HG03558 (cell line): ENCODE measurements around the gene OSBPL10.
"Not testable (repeated sequence)": the region's sequence is repeated elsewhere in the genome, so short reads cannot be mapped to it uniquely, and the experiment has no call there.

Source experiments
- ATAC-seq: cut with Tn5 transposase; IDR thresholded peaks from one replicate; pipeline ENCODE4 v1.9.1; 2021; ENCODE audit warnings: moderate number of reproducible peaks; ENCODE audit not compliant: unreplicated experiment; ENCODE audit errors: extremely low read depth

The OSBPL10 gene

DNA sequence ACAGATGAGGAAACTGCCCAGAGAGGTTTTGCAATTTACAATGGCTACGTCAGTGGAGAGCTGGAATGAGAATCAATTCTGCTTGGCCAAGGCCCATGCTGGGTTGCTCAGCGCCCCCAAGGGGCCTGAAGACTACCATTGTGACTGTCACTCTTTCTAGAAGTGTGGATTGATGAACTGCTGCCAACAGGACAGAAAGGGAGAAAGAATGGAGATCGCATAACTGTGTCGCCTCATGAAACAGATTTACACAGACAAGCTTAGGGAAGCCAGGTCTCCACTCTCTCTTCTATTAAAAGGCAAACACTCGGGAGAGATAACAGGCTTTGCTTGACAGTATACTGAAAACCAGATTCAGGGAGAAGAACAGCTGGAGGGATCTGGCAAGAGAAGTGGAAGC is 288.3 kb downstream of the OSBPL10 start:
- ATAC-seq: no peak

DNA sequence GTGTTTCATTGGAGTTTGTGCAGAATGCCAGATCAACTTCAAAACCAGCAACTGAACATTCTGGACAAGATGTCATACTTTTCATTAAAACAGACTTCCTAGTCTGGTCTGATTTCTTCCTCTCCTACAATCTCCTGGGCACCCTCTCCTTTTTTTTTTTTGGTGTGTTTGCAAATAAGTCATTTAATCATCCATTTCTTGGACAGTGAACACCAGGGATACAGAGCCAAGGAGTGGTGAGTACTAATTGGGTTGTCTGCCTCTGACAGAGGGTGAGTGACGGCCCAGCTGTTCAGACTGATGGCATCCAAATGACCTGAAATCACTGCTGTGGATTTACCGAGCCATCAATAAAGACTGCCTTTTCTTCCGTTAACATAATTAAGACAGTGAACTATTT is 290.3 kb downstream of the OSBPL10 start:
- ATAC-seq: no peak

DNA sequence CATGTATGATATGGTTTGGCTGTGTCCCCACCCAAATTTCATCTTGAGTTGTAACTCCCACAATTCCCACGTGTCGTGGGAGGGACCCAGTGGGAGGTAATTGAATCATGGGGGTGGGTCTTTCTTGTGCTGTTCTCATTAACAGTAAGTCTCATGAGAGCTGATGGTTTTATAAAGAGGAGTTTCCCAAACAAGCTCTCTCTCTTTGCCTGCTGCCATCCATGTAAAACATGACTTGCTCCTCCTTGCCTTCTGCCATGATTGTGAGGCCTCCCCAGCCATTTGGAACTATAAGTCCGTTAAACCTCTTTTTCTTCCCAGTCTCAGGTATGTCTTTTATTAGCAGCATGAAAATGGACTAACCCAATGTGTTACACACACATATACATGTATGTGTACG is 291.5 kb downstream of the OSBPL10 start:
- ATAC-seq: not testable (repeated sequence)

DNA sequence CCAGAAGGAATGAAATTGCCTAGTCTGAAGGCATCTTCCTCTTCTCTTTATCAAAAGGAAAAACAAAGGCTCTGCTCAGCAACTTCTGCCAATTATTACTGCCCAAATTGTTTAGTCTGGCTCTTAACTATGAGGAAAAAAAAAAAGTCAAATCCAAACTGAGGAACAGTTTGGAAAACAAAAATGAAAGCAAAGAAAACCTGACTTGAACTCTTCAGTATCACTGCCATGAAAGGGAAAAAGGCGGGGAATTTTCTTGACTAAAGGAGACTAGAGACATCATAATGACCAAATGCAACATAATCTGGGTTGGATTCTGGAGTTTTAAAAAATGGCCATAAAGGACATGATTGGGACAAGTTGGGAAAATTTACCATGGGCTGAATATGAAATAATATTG is 292.1 kb downstream of the OSBPL10 start:
- no peak for ATAC-seq

GRCh38 chr3:31687020-31687802 is 293.9 kb downstream of the OSBPL10 start:
- ATAC-seq: no peak

DNA sequence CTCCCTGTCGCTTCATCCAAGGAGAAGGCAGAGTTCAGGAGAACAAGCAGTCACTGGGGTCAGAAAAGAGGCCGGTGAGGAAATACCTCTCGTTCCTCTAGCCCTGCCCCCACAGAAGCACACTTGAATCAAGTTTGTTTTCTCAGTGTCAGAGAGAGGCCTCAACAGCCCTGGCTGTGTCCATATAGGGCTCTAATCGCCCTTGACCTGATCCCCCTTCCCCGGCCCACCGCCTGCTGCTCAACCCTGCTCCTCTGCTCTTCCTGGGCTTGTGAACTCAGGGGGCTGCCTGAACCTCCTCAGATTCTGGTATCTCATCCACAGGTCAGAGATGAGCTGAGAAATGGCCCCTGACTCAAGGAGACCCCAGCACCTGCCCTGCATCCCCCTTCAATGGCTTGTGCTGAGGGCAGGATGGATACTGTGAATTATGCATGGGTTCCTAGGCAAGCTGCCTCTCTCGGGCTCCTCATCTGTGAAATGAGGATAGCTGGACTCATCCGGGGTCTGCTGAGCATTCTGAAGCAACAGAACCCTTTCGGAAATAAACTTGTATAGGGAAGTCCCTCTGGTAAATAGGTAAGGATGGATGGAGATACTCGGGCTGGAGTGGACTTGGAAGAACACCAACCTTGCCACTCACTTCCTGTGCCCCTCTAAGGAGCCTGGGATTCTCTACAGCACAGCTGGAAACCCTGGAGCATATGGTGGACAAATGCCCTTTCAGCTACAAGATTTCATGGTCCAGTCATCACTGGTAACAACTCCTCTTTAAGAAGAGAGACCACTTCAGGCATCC is 300.8 kb downstream of the OSBPL10 start:
- ATAC-seq: no peak

DNA sequence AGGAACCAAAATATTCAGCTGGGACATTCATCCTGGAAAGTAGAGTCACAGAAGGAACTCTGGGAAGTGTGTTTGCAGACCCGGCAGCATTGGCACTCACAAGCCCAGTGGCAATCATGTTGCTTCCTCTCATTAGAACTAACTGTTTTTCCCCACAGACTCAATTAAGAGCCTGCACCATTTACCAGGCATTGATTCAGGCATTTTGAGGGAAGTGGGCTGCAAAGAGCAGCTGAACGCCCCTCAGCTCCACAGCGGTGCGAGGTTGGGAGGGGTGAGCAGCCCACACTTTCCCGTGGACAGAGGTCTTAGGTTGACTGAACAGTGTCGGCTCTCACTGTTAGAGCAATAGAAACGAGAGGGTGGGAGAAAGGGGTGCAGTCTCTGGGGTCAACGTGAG is 304.5 kb downstream of the OSBPL10 start:
- ATAC-seq: no peak

GRCh38 chr3:31673950-31674349 is 307.1 kb downstream of the OSBPL10 start:
- ATAC-seq: no peak

GRCh38 chr3:31671976-31672375 is 309.1 kb downstream of the OSBPL10 start:
- ATAC-seq: no peak

DNA sequence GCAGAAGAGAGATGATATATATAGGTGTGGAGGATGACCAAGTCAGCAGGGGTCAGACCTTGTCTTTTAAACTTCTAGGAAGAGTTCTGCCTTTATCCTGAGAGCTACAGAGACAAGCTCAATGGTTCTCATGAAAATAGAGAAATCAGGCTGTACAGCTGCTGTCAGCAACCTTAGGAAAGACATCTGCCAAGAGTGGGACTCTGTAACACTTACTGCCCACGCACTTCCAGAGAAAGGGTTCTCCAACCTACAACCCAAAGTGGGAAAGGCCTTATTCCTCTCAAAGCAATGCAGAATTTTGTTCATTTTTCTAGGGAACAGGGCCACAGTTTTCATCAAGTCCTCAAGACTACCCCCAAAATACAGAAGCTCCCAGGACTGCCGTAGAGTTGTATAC is 309.6 kb downstream of the OSBPL10 start:
- ATAC-seq: no peak

DNA sequence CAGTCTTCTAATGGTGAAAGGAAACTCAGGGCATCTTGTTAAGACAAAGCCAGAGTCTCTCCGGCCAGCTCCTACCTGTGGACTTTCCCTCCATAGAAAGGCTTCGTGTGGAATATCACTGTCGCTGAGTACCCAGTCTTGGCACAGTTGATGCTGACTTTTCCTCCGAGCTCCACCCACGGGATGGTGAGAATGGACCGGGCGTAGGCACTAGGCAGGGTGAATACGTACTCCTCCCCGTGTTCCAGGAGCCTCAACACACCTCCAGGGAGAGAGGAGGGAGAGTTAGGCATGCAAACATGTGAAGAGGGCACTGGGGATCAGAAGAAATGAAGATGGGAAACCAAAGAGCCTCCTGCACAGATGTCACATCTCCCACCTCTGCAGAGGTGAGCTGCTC is 310.3 kb downstream of the OSBPL10 start:
- ATAC-seq: no peak

GRCh38 chr3:31670136-31670535 is 310.9 kb downstream of the OSBPL10 start:
- ATAC-seq: no peak

- ATAC-seq: no peak
Measured at GRCh38 chr3:31668242-31668641, 312.8 kb downstream of the OSBPL10 start.

- ATAC-seq: no peak
Measured at GRCh38 chr3:31667582-31667981, 313.5 kb downstream of the OSBPL10 start.

- ATAC-seq: no peak
Measured at GRCh38 chr3:31664031-31664430, 317.0 kb downstream of the OSBPL10 start.

- no peak for ATAC-seq
Measured at GRCh38 chr3:31661993-31662670, 318.9 kb downstream of the OSBPL10 start.

DNA sequence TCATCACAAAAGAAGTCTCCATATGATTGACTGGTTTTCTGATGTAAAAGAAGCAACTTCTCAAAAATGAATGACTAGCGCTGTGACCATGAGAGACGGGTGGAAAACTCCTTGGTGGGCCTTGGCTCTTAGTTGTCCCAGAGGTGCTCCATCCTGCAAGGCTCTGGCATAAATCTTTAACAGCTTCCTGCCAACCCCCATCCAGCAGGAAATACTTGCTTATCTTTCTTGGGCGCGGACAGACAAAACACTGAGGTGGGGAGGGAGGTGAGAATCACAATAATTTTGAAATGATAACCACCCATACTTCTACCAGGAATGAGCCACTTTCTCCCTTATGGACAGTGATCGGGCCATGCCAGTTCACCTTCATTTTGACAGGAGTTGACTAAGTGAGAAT is 319.8 kb downstream of the OSBPL10 start:
- ATAC-seq: no peak

DNA sequence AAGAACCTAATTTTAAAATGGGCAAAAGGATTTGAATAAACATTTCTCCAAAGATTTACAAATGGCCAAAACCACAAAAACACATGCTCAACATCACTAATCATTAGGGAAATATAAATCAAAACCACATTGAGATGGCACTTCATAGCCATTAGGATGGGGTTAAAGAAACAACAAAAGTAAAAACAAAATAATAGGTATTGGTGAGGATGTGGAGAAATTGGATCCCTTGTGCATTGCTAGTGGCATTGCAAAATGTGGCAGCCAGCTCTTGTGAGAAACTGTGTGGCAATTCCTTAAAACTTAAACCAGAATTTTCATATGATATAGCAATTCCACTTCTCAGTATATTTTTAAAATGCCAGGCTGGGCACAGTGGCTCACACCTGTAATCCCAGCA is 321.8 kb downstream of the OSBPL10 start:
- ATAC-seq: no peak

DNA sequence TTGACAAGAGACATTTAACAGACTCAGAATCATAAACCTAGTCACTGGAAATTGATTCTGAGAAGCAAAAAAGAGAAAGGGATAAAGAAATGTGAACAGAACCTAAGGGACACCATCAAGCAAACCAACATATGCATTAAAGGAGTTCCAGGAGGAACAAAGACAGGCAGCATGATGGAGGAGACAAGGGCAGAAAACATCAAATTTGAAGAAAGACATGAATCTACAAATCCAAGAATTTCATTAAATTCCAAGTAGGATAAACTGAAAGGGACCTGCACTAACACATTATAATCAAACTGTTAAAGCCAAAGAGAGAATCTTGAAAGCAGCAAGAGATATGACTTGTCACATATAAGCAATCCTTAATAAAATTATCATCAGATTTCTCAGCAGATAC is 326.1 kb downstream of the OSBPL10 start:
- no peak for ATAC-seq

- no peak for ATAC-seq
Measured at GRCh38 chr3:31653464-31653863, 327.6 kb downstream of the OSBPL10 start.

DNA sequence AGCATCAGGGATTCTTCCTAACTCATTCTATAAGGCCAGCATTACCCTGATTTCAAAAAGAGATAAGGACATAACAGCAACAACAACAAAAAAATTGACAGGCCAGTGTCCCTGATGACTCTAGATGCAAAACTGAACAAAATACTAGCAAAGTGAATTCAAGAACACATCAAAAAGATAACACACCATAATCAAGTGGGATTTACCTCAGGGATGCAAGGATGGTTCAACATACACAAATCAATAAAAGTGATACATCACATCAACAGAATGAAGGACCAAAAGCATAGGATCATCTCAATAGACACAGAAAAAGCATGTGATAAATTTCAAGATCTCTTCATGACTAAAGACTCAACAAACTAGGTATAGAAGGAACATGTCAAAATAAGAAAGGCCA is 328.8 kb downstream of the OSBPL10 start:
- ATAC-seq: no peak
